Hepatic stellate cell (primary cell): Measurements from ENCODE around the gene USP9X.
"Not testable (repeated sequence)": the region's sequence is repeated elsewhere in the genome, so short reads cannot be mapped to it uniquely, and the experiment has no call there.

Source experiments
- DNase-seq: peaks from one replicate; pipeline ENCODE4 v3.0.0; 2011; ENCODE audit warnings: low spot score

The USP9X gene

DNA sequence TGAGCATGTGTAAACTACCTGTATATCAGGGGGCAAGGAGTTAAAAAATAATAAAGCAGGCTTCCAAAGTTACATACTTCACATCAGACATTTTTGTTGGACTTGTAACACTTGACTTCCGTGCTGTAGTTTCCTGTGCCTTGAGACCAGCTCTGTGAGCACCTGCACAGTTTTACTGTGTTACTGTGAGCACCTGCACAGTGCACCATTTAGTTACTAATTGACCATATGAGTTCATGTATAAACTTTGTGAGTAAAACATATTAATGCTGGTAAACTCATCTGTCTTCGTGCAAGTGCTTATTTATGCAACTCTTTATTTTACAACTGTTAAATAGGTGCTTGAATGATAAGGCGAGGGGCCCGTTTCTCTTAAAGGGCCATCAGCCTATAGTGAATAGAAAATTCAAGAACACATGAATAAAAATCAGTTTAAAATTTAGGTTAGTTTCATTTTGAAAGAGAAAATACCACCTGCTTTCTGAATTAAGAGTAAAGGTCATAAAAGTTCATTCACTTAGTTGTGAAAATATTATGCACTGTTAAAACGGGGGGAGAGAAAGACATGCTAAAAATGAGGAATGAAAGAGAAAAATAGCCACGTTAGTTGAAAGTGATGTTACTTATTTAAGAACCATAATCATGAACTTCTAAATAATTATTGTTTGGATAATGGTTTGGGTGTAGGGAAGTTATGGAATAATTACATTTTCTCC, 42.4 kb downstream of the USP9X start:
- DNase-seq = no peak

DNA sequence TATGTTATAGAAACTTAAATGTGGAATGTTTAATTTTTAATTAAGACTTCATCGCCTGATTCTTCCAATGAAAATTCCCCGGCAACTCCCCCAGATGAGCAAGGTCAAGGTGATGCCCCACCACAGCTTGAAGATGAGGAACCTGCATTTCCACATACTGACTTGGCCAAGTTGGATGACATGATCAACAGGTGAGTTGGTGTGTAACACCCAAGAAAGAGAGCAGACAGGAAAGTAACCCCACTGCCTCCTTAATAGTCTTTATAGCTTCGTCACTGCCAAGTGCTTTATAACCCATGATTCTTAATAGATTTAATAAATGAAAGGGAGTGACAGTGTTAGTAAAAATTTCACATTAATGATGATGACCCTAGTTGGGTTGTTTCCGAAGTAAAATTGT, 43.7 kb downstream of the USP9X start:
- no peak for DNase-seq

DNA sequence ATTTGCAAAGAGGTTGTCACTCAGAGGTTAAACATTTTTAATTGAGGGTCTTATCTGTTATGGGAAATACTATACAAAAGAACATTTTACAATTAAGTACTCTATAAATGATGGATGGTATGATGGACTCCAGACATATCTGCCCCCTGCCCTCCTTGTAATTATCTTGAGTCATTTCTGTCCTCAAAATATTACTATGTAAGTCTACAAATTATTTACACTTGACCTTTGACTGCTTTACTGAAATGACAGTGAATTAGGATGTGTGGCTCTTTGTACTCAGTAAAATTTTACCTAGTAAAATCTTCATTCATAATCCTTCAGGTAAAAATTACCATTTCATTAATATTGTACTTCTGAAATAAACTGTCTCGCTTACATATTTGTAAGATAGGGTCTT, 46.5 kb downstream of the USP9X start:
- DNase-seq = no peak

DNA sequence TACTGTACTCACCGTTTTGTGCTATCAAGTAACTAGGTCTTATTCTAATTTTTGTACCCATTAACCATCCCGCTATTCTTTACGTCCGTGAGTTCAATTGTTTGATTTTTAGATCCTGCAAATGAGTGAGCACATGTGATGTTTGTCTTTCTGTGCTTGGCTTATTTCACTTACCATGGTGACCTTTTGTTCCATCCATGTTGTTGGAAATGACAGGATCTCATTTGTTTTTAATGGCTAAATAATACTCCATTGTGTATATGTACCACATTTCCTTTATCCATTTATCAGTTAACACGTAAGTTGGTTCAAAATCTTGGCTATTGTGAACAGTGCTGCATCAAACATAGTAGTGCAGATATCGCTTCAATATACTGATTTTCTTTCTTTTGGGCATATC, 48.3 kb downstream of the USP9X start:
- DNase-seq = no peak

DNA sequence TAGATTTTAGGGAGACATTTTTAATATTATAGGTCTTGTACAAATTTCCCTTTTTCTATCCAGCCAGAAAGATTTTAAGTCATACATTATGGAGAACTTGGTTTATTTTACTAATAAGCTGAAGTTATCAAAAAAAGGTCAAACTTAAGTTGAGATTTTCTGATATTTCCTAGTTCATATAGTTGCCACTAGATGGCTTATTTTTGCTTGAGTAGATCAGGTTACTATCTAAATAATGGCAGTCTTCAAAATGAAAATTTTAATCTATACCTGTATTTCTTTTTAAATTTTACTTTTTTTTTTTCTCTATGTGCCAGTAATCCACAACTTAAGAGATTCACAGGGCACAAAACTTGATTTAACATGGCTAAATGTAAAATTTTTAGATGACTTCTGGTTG, 52.3 kb downstream of the USP9X start:
- no peak for DNase-seq

DNA sequence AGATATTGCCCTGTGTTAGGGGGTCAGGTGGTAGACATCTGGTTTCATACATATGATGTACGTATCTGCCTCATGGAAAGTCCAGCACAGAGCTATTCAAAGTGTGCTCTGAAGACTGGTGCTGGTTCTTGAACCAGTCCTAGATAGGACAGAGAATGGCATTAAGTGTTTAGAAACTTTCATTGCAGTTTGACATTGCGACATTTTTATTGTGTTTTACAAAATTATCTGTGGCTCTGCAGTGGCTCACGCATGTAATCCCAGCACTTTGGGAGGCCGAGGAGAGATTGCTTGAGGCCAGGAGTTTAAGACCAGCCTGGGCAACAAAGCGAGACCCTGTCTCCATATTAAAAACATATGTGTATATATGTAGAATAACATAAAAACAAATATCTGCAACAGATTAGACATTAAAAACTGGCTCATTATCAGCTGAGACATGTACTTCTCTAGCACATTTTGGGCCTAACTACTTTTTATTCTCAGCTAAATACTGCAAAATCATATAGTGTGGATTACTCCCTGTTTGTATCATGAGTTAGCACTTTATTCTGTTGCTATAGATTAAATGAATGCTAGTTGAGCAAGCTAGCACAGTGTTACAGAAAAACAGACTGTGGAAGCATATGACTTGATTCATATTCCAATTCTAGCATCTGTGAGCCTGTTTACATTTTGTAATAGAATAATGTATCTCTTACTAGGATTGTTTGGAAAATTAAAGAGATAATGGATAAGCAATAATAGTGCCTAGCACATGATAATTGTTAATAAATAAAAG, 57.1 kb downstream of the USP9X start:
- no peak for DNase-seq

DNA sequence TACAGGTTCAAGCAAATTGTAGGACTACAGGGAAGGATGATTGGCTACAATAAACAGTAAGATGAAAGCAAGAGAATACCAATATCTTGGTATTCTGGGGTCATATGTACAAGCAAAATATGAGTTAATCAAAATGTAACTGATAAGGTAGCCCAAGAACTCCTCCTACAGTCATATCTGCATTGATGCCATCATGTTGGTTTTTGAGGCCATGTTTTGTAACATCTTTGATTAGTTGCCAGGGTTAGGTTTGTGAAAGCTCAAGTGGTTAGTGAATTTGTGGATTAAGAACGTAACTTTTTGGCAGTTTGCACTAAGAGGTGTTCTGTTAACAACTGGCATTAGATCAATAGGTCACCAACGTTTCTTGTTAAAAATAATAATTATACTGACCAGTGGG, 59.6 kb downstream of the USP9X start:
- no peak for DNase-seq

DNA sequence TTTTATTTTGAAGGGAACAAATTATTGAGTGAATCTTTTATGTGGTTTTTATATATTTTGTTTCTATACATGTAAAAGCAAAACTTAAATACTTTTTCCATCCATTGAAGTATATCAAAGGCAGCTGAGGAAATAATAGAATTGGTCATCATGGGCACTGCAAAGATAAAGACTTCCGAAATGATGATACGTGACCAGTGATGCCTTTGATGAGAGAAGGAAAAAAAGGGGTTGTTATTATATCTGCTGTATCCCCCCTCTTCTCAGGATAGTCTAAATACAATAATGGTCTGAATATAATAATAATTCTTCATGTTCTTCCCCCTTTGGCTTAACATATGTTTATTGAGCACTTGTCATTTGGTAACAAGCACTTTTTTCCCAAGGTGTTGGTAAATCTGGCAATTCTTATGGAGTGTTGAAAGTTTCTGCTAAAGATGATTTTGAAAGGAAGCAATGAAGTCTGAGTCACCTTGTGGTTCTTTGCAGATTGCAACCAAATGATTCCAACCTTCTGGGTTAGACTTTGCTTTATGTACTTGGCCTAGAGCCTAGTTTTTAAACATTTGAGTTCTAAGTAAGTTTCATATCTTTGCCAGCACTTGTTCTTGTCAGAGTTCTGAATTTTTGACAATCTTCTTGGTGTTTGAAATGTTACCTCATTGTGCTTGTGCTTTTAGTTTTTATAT, 60.8 kb downstream of the USP9X start:
- DNase-seq = peak; percentile 16

DNA sequence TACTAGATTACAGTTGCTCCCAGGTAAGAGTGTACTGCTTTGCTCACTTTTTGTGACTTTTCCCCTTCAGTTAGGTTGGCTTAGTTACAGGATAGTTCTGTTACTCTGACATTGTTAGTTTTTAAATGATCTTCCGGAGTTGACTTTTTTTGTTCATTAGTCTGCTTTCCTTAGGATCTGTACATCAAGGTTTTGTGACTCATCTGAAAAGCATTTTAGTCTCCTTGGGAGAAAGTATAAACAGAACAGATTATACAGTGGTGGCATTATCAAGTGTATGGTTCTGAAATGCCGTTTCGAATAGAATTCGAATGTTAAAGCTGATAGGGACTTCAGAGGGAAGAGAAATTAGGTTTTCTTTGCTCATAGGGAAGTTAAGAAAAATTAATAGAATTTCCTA, 63.3 kb downstream of the USP9X start:
- DNase-seq = peak; percentile 42

DNA sequence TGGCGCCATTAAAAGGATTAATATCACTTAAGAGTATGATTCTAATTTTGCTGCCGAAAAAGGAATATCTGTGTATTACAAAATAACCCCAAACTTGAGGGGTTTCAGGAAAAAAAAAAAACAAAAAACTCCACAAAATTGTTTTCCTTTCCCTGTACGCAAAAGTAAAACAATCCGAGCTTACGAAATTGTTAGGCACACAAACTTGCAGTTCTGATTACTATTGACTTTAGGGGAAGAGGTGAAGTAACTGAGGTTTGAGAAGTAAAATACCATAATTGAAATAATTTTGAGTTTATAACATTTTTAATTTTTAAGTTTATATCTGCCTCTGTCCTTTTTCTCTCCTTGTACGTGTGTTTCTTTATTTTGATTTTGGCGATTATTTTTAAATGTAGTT, 64.8 kb downstream of the USP9X start:
- DNase-seq = no peak

DNA sequence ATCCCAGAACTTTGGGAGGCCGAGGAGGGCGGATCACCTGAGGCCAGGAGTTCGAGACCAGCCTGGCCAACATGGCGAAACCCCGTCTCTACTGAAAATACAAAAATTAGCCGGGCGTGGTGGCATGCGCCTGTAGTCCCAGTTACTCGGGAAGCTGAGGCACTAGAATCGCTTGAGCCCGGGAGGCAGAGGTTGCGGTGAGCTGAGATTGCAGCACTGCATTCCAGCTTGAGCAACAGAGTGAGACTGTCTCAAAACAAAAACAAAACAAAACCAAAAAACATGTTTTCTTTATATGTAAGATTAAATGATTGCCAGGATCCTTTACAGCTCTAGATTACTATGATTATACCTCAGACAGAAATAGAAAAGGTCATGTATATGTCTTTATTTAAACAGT, 66.5 kb downstream of the USP9X start:
- DNase-seq = not testable (repeated sequence)

DNA sequence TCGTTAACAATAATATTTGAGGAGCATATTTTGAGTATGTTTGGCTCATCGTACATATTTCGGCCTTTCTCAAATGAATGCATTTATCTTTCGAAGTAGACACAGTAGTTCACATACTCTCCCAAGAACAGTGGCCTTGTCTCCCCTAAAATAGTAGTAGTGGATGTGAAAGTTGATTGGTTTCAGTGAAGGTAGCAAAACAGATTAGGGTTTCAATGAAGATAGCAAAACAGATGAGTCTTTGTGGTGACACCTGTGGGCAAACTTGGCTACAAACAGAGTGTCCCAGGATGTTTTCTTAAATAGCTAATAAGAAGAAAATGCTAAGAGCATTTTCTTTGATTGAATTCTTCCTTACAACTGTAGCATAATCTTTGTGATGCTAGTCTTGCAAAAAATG, 67.0 kb downstream of the USP9X start:
- DNase-seq = no peak

DNA sequence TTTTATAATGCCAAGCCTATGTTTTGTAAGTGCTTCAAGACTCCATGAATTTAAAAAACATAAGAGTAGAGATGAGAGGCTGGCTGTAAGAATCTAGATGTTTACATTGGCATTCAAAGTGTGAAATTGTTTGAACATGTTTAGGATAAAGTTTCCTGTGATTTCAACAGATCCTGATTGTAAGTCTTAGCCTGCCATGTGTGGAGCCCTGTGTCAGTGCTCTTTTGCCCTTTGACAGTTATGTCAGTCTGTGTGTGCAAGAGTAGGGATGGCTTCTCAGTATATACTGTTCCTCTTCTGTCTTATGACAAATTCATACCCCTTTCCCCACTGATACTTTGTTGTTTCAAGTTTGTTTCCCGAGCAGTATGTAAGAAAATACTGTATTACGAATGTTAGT, 68.2 kb downstream of the USP9X start:
- no peak for DNase-seq

DNA sequence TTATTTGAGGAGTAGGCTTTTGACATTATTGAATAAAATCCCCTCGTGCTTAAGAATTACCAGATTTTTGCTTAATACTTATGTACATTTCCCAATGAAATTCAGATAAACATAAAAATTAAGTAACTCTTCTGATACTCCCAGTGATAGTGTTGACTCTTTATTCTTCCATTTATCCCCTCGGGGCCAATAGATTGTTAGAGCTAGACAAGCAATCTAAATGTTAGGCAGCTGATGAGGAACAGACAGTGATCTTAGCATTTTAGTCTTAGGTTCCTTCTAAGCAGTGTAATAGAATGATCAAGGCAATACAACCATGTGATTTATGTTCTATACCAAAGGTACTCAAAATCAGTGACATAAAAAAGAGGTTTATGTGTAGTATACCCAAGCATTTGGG, 68.7 kb downstream of the USP9X start:
- DNase-seq = no peak

DNA sequence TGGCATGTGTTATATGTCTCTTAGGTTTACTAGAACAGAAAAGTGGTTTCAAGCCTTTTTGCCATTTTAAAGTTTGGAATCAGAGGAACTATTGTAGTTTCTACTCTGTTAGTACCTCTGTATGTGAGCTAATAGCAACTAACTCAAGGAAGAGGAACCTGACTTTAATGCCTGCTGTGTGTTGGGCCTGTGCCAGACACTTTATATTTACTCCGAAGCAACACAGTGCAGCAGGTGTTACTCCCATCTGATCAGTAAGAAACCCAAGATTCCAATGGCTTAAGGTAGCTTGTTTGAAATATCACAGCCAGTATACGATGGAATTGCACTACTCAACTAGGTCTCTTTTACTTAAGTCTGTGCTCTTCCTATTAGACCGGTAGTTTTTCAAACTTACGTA, 79.2 kb downstream of the USP9X start:
- DNase-seq = no peak

DNA sequence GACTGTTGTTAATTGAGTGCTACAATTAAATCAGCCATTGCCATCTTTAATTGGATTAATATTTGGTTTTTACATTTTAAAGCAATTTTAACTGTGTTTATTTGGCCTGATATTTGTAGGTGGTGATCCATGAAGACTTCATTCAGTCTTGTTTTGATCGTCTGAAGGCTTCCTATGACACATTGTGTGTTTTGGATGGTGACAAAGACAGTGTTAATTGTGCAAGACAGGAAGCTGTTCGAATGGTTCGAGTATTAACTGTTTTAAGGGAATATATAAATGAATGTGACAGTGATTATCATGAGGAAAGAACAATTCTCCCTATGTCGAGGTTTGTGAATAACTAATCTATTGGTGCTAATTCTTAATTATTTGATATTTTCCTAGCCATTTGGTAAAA, 82.6 kb downstream of the USP9X start:
- no peak for DNase-seq

DNA sequence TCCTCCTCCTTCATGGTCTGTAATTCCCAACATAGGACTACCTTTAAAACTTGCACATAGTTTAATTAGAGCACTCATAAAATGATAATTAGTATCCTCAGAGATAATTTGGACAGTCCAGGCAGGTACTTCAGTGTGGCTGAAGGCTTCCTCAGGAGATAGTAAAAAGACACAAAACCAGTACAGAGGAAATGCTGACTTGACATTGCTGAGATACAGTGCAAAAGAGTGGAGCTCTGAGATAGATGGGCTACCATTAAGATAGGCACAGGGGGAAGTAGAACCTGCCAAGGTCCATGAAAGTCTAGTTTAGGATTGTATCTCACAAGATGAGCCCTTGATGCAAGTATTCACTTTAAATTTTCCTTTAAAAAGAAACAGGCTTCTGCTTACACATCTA, 91.0 kb downstream of the USP9X start:
- no peak for DNase-seq

DNA sequence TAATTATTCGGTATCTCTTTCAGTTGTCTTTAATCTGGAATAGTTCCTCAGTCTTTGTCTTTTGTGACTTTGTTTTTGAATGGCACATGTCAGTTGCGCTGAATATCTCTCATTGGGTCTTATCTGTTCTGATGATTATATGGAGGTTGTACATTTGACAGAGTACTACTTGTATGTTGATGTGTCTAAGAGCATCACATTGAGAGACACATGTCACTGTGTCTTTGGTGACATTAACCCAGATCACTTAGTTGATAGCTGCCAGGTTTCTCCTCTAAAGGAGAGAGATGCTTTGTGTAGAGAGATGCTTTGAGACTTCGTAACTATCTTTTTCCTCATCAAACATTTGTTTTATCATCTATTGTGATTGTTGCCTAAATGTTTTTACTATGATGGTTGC, 92.1 kb downstream of the USP9X start:
- DNase-seq = no peak

DNA sequence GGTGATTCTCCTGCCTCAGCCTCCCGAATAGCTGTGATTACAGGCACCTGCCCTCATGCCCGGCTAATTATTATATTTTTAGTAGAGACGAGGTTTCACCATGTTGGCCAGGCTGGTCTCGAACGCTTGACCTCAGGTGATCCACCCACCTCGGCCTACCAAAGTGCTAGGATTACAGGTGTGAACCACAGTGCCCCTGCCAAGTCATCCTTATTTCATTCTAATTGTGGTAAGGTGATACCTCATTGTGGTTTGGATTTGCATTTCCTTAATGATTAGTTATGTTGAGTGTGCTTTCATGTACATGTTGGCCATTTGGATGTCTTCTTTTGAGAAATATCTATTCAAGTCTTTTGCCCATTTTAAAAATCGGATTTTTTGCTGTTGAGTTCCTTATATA, 93.0 kb downstream of the USP9X start:
- no peak for DNase-seq

DNA sequence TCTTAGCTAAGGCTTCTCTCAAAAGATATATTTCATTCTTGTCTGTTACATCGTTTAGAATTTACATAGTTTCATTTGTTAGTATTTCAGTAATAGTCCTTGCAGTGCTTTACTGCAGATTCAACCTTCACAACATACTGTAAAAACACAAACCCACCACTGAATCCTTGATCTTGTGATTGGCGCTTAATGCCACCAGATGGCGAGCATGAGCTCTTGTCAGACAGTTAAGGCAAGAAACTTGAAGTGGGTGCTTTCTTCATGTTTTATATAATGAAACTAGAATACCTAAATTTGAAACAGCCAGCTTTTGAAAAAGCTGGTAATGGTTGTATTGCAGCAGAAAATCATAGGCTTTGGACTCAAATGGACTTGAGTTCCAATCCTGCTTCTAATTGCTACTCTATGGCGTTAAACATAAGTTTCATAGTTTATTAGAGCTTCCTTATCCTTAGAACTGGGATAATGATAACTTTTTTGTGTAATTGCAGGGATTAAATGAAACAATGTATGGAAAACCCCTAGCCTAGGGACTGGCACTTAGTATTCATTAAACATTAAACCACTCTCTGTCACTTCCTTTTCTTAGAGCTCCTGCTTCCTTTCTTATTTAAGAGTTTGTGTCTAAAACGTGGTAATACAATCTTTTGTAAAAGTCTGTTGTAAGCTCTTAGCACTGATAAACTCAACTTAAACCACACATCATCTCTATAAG, 95.1 kb downstream of the USP9X start:
- peak; percentile 40 for DNase-seq

DNA sequence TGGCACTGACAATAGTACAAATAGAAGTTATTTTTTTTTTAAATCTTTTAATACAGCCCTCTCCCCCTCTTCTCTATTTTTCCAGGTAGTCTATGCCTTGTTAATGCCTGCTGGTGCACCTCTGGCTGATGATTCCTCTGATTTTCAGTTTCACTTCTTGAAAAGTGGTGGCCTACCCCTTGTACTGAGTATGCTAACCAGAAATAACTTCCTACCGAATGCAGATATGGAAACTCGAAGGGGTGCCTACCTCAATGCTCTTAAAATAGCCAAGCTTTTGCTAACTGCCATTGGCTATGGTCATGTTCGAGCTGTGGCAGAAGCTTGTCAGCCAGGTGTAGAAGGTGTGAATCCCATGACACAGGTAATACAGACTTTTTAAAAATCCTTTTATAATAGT, 99.1 kb downstream of the USP9X start:
- DNase-seq = no peak

DNA sequence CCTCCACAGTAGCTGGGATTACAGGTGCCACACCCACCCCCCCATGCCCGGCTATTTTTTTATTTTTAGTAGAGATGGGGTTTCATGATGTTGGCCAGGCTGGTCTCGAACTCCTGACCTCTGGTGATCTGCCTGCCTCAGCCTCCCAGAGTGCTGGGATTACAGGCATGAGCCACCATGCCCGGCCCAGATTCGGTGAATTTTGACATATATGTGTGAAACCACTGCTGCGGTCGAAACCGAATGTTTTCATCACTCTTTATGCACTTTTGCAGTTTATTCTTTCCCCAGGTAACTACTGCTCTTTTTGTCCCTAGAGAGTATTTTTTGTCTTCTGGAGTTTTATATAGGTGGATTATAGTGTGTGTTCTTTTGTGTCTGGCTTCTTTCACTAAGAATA, 101.7 kb downstream of the USP9X start:
- not testable (repeated sequence) for DNase-seq

DNA sequence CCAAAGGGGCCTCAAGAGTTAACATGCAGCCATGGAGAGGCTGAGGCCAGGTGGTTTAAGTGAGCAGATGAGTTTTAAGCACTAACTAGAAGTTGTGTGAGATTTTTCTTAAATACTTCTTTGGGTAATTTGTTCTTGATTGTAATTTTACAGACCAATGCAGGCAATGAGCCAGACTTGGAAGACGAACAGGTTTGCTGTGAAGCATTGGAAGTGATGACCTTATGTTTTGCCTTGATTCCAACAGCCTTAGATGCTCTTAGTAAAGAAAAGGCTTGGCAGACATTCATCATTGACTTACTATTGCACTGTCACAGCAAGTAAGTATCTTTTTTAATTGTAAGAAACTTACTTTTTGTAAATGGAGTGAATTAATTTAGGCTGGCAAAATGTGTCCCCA, 103.9 kb downstream of the USP9X start:
- no peak for DNase-seq
